PC-9 (cell line): ENCODE results near the gene TASOR2. TPM values are rescaled to one million over a fixed set of nuclear protein-coding genes. Genes with fewer than 3 reads are reported as not detected.

Experiments
- BruUV-seq: library from RNA; stranded (reverse); fragments of 400-500 nt; replicated peaks from 2 replicates; lab custom pipeline; 2021; lab: Mats Ljungman, UMichigan
- CTCF ChIA-PET: fragments of 300-600 bp; sonication (Branson Sonifier 250); formaldehyde crosslinking; loops from one replicate; lab custom pipeline; 2022; ENCODE audit warnings: antibody characterized with exemption; lab: Charles Lee
- POLR2A ChIA-PET: fragments of 300-600 bp; sonication (Branson Sonifier 250); formaldehyde crosslinking; loops from one replicate; lab custom pipeline; 2022; ENCODE audit warnings: antibody characterized with exemption; ENCODE audit not compliant: unreplicated experiment; lab: Charles Lee
- DNase-seq, 2 experiments: peaks; one replicate each; pipeline versions ENCODE4 v3.0.0 to v3.0.0-alpha.2; 2015 to 2022; ENCODE audit warnings: mixed read lengths in 1 of 2
- H2AFZ ChIP-seq: fragments of 200-600 bp; sonication (generic); 2 replicates; pipeline ENCODE4 v1.8.1; 2017; ENCODE audit warnings: antibody characterized with exemption
- H3F3A ChIP-seq: fragments of 200-600 bp; sonication (generic); 2 replicates; pipeline ENCODE4 v1.8.1; 2017; ENCODE audit warnings: antibody characterized with exemption, mild to moderate bottlenecking, low read depth; ENCODE audit not compliant: insufficient read depth
- H3K27ac ChIP-seq: fragments of 200-600 bp; sonication (generic); 2 replicates; pipeline ENCODE4 v1.6.1; 2016; ENCODE audit warnings: mixed run types
- H3K27me3 ChIP-seq: fragments of 200-600 bp; sonication (generic); 2 replicates; pipeline ENCODE4 v1.6.1; 2016; ENCODE audit warnings: low read depth, mixed run types; ENCODE audit not compliant: insufficient read depth
- H3K36me3 ChIP-seq: fragments of 200-600 bp; sonication (generic); 2 replicates; pipeline ENCODE4 v1.6.1; 2016; ENCODE audit warnings: low read depth, mixed run types
- H3K4me1 ChIP-seq: fragments of 200-600 bp; sonication (generic); replicated peaks from 2 replicates; pipeline ENCODE4 v1.6.1; 2016; ENCODE audit warnings: mixed run types; ENCODE audit not compliant: insufficient read depth
- H3K4me2 ChIP-seq: fragments of 200-600 bp; sonication (generic); 2 replicates; pipeline ENCODE4 v1.6.1; 2017; ENCODE audit warnings: mixed run types
- H3K4me3 ChIP-seq: fragments of 200-600 bp; sonication (generic); 2 replicates; pipeline ENCODE4 v1.6.1; 2016; ENCODE audit warnings: mixed run types
- H3K79me2 ChIP-seq: fragments of 200-600 bp; sonication (generic); 2 replicates; pipeline ENCODE4 v1.6.1; 2017; ENCODE audit warnings: low read depth, mixed run types
- H3K9me2 ChIP-seq: fragments of 200-600 bp; sonication (generic); 2 replicates; pipeline ENCODE4 v1.8.1; 2017; ENCODE audit warnings: mild to moderate bottlenecking; ENCODE audit not compliant: insufficient read depth
- H3K9me3 ChIP-seq: fragments of 200-600 bp; sonication (generic); 2 replicates; pipeline ENCODE4 v1.8.1; 2016; ENCODE audit warnings: low read depth; ENCODE audit not compliant: insufficient read depth
- H4K20me1 ChIP-seq: fragments of 200-600 bp; sonication (generic); 2 replicates; pipeline ENCODE4 v1.8.1; 2017; ENCODE audit not compliant: insufficient read depth
- EZH2 ChIP-seq: fragments of 200-600 bp; sonication (generic); IDR thresholded peaks from 2 replicates; pipeline ENCODE4 v1.8.0; 2017; ENCODE audit warnings: antibody characterized with exemption, low read depth
- intact Hi-C: fragments of 100-400 bp; cut with micrococcal nuclease; formaldehyde crosslinking; loops from one replicate; pipeline ENCODE4 v1.10.0; 2022; ENCODE audit not compliant: unreplicated experiment
- total RNA-seq: library from RNA; stranded (reverse); gene quantifications from 2 replicates; pipeline ENCODE4 v1.2.3, GENCODE V29; 2021
- TF ChIP-seq, protein P1 (sequence below): fragments of 200-600 bp; sonication (generic); conservative IDR thresholded peaks from 2 replicates; pipeline ENCODE4 v1.6.1; 2017; ENCODE audit warnings: mixed run types, antibody characterized with exemption, mild to moderate bottlenecking, moderate library complexity

The TASOR2 gene
- total RNA-seq, 1 experiment from 2014 or later: 60.7 TPM

DNA sequence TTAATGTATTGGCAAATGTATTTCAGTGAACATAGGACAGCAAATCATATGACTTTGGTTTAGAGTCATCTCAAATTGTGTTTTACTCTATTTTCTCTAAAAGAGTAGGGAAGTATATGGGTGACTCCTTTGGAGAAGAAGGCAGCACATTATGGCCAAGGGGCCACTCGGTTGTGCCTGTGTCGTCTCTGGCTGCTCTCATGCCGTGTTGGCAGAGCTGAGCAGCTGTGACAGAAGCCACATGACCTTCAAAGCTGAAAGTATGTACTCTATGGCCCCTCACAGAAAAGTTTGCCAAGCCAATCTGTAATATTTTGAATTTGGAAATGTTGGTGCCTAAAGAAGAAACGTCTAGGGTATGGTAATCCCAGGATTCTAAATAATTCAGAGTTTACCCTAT lies 47.5 kb downstream of the TASOR2 start:
- H3K4me3 ChIP-seq: no peak overlapping the region
- H3K9me3 ChIP-seq: no peaks in the 10 kb centered on the region
- H3K9me2 ChIP-seq: no peaks in the 10 kb centered on the region
- no peak overlapping the region for H2AFZ ChIP-seq
- H3K27me3 ChIP-seq: no peaks in the 10 kb centered on the region
- H3K27ac ChIP-seq: no peak overlapping the region
- no peaks in the 10 kb centered on the region; the same call in 1 of the 2 replicates for H3F3A ChIP-seq
- POLR2A ChIA-PET: no interaction called here
- peaks cover 4% of the 10 kb centered on the region; the same call in 1 of the 2 replicates for H3K36me3 ChIP-seq
- H4K20me1 ChIP-seq: no peaks in the 10 kb centered on the region
- CTCF ChIA-PET: no interaction called here
- no peak for TF ChIP-seq EZH2
- TF ChIP-seq, protein P1, sequence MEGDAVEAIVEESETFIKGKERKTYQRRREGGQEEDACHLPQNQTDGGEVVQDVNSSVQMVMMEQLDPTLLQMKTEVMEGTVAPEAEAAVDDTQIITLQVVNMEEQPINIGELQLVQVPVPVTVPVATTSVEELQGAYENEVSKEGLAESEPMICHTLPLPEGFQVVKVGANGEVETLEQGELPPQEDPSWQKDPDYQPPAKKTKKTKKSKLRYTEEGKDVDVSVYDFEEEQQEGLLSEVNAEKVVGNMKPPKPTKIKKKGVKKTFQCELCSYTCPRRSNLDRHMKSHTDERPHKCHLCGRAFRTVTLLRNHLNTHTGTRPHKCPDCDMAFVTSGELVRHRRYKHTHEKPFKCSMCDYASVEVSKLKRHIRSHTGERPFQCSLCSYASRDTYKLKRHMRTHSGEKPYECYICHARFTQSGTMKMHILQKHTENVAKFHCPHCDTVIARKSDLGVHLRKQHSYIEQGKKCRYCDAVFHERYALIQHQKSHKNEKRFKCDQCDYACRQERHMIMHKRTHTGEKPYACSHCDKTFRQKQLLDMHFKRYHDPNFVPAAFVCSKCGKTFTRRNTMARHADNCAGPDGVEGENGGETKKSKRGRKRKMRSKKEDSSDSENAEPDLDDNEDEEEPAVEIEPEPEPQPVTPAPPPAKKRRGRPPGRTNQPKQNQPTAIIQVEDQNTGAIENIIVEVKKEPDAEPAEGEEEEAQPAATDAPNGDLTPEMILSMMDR: no peak
- intact Hi-C loops: no loop called here
- H3K4me1 ChIP-seq: no peaks in the 10 kb centered on the region
- H3K4me2 ChIP-seq: no peak overlapping the region
- no peaks in the 10 kb centered on the region for H3K79me2 ChIP-seq
- BruUV-seq: no TSS peak
- DNase-seq: no peak

Other genes starting within 250 kb of the TASOR2 start
- 3.0 and 6.3 TPM in 2 replicates for gene CALML5, start 185.3 kb upstream of the TASOR2 start, total RNA-seq
- gene CALML3, start 159.9 kb upstream of the TASOR2 start, total RNA-seq: not detected in 2 replicates
- 16.9 and 22.2 TPM in 2 replicates for gene ASB13, start 18.2 kb upstream of the TASOR2 start, total RNA-seq
- gene GDI2, start 128.6 kb downstream of the TASOR2 start, total RNA-seq: 152 and 196 TPM in 2 replicates
- 9.8 and 12.2 TPM in 2 replicates for gene ANKRD16, start 205.1 kb downstream of the TASOR2 start, total RNA-seq
- 68.0 and 90.9 TPM in 2 replicates for gene FBH1, start 205.4 kb downstream of the TASOR2 start, total RNA-seq